ENCODE measurements around the gene MMP20. TPM values are rescaled to one million over a fixed set of nuclear protein-coding genes. Genes with fewer than 3 reads are reported as not detected.

The MMP20 gene
- total RNA-seq, 1 experiment from 2014 or later: 0.30 TPM

- intact Hi-C loops (cut with micrococcal nuclease): no loop called here
- H4K20me1 ChIP-seq (ENCODE audit: insufficient read depth): no peaks in the 10 kb centered on the region
- H2AFZ ChIP-seq (ENCODE audit: low read depth, low read length, poor library complexity, severe bottlenecking): peak overlapping the region; percentile 45
- H3K27ac ChIP-seq (ENCODE audit: low read depth, low read length): no peak overlapping the region
- ChIA-PET CTCF (interaction anchor here (1.5 kb wide), 1 partner anchor 21 kb away, joined by 4 read pairs; no protein-coding TSS in a partner anchor), POLR2A (no interaction called here), RAD21 (ENCODE audit: low non-redundant PET in 1 of 2, low total read pairs in 2 of 2, uncharacterized antibody in 2 of 2, unreplicated experiment in 2 of 2) (no interaction called here)
- ATAC-seq (no peak), DNase-seq (ENCODE audit: low read depth, low spot score) (no peak)
- H3K36me3 ChIP-seq (ENCODE audit: control insufficient read depth in 1 of 2, insufficient read depth in 2 of 2, low read length in 2 of 2): peaks cover 0 to 9% of the 10 kb centered on the region in 2 experiments; a peak in 1 of 4 replicates
- no peak overlapping the region for H3K4me3 ChIP-seq (replicated peaks in 1 of 2; ENCODE audit: low read depth in 1 of 2, low read length in 2 of 2)
- no TSS peak for BruUV-seq (replicated peaks)
- H3K4me2 ChIP-seq (ENCODE audit: low read length): no peak overlapping the region
- H3K27me3 ChIP-seq (ENCODE audit: insufficient read depth, low read length): no peaks in the 10 kb centered on the region
- TF ChIP-seq EZH2 (IDR thresholded peaks at IDR 0.05) (no peak), SIN3A (IDR thresholded peaks at IDR 0.05; ENCODE audit: low read depth) (no peak), YY1 (IDR thresholded peaks at IDR 0.05; ENCODE audit: extremely low read depth, insufficient replicate concordance, low read depth, low read length) (no peak), FOSL1 (IDR thresholded peaks at IDR 0.05; ENCODE audit: low read depth) (no peak), SRF (IDR thresholded peaks at IDR 0.05; ENCODE audit: low read depth) (no peak), ATF3 (IDR thresholded peaks at IDR 0.05) (no peak), EGR1 (IDR thresholded peaks at IDR 0.05; ENCODE audit: low read depth) (no peak), ELF1 (IDR thresholded peaks at IDR 0.05; ENCODE audit: borderline replicate concordance, low read depth) (no peak), ZNF274 (IDR thresholded peaks at IDR 0.05; ENCODE audit: low read depth, low read length) (no peak), REST (IDR thresholded peaks at IDR 0.05; ENCODE audit: low read depth) (no peak), JUND (IDR thresholded peaks at IDR 0.05) (no peak), ZFX (IDR thresholded peaks at IDR 0.05) (no peak)
- peaks cover 0 to 20% of the 10 kb centered on the region in 2 experiments; a peak in 1 of 4 replicates for H3K4me1 ChIP-seq (ENCODE audit: control insufficient read depth in 1 of 2, insufficient read depth in 2 of 2, low read length in 2 of 2)
- H3K9ac ChIP-seq (ENCODE audit: low read length): no peak overlapping the region
- H3K9me2 ChIP-seq (ENCODE audit: insufficient read depth): no peaks in the 10 kb centered on the region
- no peaks in the 10 kb centered on the region for H3K79me2 ChIP-seq (ENCODE audit: insufficient read depth, low read length)
- H3K9me3 ChIP-seq (ENCODE audit: control insufficient read depth in 1 of 2, insufficient read depth in 1 of 2, low read depth in 1 of 2, low read length in 2 of 2): no peaks in the 10 kb centered on the region
These were observed 33.9 kb downstream of the MMP20 start for GRCh38 chr11:102591160-102591718.
